ENCODE results near the gene EPS15.

- TF ChIP-seq CTCF (IDR thresholded peaks at IDR 0.05) (no peak), POLR2A (IDR thresholded peaks at IDR 0.05) (no peak), POLR2AphosphoS5 (IDR thresholded peaks at IDR 0.05) (no peak)
Observed at GRCh38 chr1:51532853-51533252, 13.8 kb upstream of the EPS15 start.

All from gastroesophageal sphincter (tissue), 3 donors.